Esophagus squamous epithelium (tissue), 5 donors: ENCODE data around the gene CTBP1. TPM values are rescaled to one million over a fixed set of nuclear protein-coding genes. Genes with fewer than 3 reads are reported as not detected.

Experiments
- DNase-seq: peaks from one replicate; lab custom pipeline; 2025; lab: John Stamatoyannopoulos, UW
- H3K27ac ChIP-seq, 4 donors: fragments of 200-600 bp; sonication (generic); one replicate each; pipeline ENCODE4 v1.5.1; 2016 to 2019; ENCODE audit warnings: mild to moderate bottlenecking in 1 of 4
- H3K27me3 ChIP-seq, 4 donors: fragments of 200-600 bp; sonication (generic); 1 replicate in 3 of 4; 2 replicates in 1 of 4; pipeline versions ENCODE4 v1.5.1 to v1.6.0; 2017 to 2021; ENCODE audit warnings: antibody characterized with exemption in 1 of 4
- H3K36me3 ChIP-seq, 3 donors: fragments of 200-600 bp; sonication (generic); one replicate each; pipeline ENCODE4 v1.5.1; 2016 to 2019
- H3K4me1 ChIP-seq, 3 donors: fragments of 200-600 bp; sonication (generic); one replicate each; pipeline ENCODE4 v1.5.1; 2017 to 2019
- H3K4me3 ChIP-seq, 4 donors: fragments of 200-600 bp; sonication (generic); 1 replicate in 3 of 4; 2 replicates in 1 of 4; pipeline ENCODE4 v1.5.1; 2016 to 2019; ENCODE audit warnings: mild to moderate bottlenecking in 2 of 4, moderate library complexity in 1 of 4
- H3K9me3 ChIP-seq, 3 donors: fragments of 200-600 bp; sonication (generic); one replicate each; pipeline ENCODE4 v1.5.1; 2016 to 2019
- POLR2A ChIP-seq, 4 donors: fragments of 450-650 bp; IDR thresholded peaks; one replicate each; pipeline ENCODE4 v1.6.1; 2017; ENCODE audit warnings: antibody characterized with exemption in 4 of 4, mild to moderate bottlenecking in 4 of 4, moderate library complexity in 3 of 4
- WGBS, 2 donors: methylation state at CpG; one replicate each; pipeline ENCODE4 v1.1.5; 2018; 5-methylcytosine and 5-hydroxymethylcytosine counted together
- intact Hi-C: fragments of 100-400 bp; cut with DNase I; formaldehyde crosslinking; loops from one replicate; pipeline ENCODE4 v1.15.0; 2022
- total RNA-seq, 4 donors: library from RNA; depleted of rRNA; stranded (reverse); fragments of >200 nt; gene quantifications; one replicate each; pipeline ENCODE4 v1.1.0, GENCODE V29; 2016
- TF ChIP-seq, protein P1 (sequence below), 6 experiments: fragments of 450-650 bp in 4 of 6; fragments of 200-600 bp in 2 of 6; sonication (generic) in 2 of 6; IDR thresholded peaks; one replicate each; pipeline ENCODE4 v1.5.1; 2016 to 2019; ENCODE audit warnings: antibody characterized with exemption in 6 of 6, mild to moderate bottlenecking in 4 of 6, moderate library complexity in 4 of 6
- donor health status: DM: yes; HTN: yes; CAD: no.

Gene CTBP1
- total RNA-seq, 4 donors from 2014 or later, result 72.2 to 121 (median 113) TPM

DNA sequence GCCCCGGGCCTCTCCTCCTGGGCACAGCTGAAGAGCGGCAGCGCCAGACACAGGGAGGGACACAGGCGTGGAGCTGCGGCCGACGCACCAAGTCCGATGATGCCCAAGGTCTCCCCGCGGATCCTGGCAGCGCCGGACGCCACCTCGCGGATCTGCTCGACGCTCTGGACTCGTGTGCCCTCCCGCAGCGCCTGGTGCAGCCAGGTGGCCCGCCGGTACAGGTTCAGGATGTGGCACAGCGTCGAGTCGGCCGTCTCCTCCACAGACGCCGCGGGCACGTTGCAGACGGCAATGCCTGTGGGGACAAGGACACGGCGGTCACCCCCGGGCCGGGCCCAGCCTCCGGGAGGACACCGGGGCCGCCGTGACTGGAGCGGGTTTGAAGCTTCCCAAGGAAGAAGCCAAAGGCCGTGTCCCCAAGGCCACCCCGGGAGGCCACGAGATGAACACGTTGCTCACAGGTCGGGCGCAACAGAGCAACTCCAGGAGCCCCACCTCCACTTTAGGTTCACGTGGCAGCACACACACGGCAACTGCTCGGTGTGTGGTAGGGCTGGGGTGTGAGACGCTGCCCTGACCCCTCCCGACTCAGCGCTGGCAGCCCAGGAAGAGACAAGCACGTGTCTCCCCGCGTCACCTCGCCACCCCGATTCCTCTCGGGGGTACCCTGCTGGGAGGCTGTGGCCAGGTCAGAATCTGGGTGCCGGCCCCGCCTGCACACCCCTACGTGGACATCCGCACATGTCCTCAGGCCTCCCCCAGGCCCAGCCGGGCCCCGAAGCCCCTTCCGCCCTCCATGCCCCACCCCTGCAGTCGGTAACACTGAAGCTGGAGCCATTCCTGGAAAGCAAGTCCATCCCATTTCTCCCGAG is 23.4 kb downstream of the CTBP1 start:
- DNase-seq, result no peak
- Histone ChIP-seq H3K9me3 (no peaks in the 10 kb centered on the region), H3K36me3 (peaks cover 31 to 97% (median 33%) of the 10 kb centered on the region in 3 donors), H3K4me1 (peaks cover 17 to 56% (median 31%) of the 10 kb centered on the region in 3 donors), H3K27ac (peak overlapping the region in 2 of 4 donors; percentile 6 to 21), H3K4me3 (no peak overlapping the region), H3K27me3 (no peaks in the 10 kb centered on the region)
- intact Hi-C loops, result no loop called here
- 92% methylated on average over 26 of the region's 67 CpGs; no CpG with 5 or more reads in 1 of the 2 donors for WGBS, 2 donors
- TF ChIP-seq POLR2A (IDR thresholded peaks at IDR 0.05), result no peak
- TF ChIP-seq, protein P1, sequence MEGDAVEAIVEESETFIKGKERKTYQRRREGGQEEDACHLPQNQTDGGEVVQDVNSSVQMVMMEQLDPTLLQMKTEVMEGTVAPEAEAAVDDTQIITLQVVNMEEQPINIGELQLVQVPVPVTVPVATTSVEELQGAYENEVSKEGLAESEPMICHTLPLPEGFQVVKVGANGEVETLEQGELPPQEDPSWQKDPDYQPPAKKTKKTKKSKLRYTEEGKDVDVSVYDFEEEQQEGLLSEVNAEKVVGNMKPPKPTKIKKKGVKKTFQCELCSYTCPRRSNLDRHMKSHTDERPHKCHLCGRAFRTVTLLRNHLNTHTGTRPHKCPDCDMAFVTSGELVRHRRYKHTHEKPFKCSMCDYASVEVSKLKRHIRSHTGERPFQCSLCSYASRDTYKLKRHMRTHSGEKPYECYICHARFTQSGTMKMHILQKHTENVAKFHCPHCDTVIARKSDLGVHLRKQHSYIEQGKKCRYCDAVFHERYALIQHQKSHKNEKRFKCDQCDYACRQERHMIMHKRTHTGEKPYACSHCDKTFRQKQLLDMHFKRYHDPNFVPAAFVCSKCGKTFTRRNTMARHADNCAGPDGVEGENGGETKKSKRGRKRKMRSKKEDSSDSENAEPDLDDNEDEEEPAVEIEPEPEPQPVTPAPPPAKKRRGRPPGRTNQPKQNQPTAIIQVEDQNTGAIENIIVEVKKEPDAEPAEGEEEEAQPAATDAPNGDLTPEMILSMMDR (IDR thresholded peaks at IDR 0.05), result no peak

DNA sequence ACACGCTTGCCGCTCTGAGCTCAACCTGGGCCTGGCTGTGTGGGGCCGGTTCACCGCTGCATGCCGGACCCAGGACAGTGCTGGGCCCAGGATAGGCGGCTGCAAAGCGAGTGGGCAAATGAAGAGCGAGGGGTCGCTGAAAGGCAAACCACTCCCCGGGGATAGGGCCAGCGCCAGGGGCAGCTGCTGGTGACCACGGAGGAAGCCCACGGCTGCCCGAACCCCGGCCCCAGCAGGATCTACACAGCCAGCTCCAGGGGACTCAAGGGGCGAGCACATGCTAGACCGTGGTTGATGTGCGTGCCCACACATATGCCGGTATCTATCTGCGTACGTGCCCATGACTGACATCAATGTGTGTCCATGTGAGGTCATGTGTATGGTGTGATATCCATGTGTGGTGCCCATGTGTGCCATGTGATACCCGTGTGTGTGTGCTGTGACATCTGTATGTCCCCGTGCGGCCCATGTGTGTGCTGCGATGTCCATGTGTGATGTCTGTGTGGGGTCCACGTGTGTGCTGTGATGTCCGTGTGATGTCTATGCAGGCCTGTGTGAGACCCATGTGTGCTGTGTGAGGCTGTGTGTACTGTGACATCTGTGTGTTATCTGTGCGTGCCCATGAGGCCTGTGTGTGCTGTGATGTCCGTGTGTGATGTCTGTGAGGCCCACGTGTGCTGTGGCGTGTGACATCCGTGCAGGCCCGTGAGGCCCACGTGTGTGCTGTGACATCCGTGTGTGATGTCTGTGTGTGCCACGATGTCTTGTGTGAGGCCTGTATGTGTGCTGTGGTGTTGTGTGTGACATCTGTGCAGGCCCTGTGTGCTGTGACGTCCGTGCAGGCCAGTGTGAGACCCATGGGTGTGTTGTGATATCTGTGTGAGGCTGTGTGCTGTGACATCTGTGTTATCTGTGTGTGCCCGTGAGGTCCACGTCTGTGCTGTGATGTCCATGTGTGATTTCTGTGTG is 24.8 kb downstream of the CTBP1 start:
- WGBS, 2 donors, result 72 to 91% methylated on average over 23 to 29 of the region's 40 CpGs
- intact Hi-C loops, result no loop called here
- TF ChIP-seq POLR2A (IDR thresholded peaks at IDR 0.05), result no peak
- TF ChIP-seq, protein P1 (IDR thresholded peaks at IDR 0.05), result no peak
- Histone ChIP-seq H3K4me3 (no peak overlapping the region), H3K4me1 (peaks cover 25 to 70% (median 44%) of the 10 kb centered on the region in 3 donors), H3K27ac (peak overlapping the region in 2 of 4 donors; percentile 81 to 83), H3K9me3 (no peaks in the 10 kb centered on the region), H3K27me3 (no peaks in the 10 kb centered on the region), H3K36me3 (peaks cover 25 to 83% (median 31%) of the 10 kb centered on the region in 3 donors)
- DNase-seq, result no peak

DNA sequence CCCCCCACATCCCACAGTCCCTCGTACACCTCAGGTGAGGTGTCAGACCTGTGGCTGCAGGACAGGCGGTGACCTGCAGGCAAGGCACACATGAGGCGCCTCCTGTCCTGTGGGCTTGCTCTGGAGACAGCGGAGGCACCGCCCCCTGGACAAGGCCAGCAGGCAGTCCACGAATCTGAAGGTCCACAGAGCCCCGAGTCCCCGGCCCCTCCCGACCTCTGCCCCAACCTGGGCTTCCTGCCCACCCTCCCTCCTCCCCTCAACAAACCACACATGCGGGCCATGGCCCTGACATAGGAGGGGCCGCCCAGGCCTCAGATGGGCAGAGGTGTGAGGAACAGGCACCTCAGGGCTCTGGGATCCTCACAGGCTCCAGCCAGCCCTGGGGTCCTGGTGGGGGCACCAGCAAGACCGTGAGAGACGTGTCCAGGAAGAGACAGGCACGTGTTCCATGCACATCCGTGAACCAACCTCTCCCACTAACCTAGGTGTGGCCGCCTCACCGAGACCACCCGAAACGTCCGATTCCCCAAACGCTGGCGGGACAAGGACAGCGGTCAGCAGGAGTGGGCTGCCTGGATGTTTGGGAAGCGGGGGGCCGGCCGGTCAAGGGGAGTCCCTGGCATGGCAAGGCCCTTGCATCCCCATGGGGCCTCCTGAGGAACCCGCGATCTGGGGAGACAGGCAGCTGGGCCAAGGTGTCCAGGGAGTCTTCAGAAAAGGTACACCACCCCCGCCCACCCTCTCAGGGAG is 25.8 kb downstream of the CTBP1 start:
- Histone ChIP-seq H3K27me3 (no peaks in the 10 kb centered on the region), H3K36me3 (peaks cover 25 to 73% (median 31%) of the 10 kb centered on the region in 3 donors), H3K4me3 (no peak overlapping the region), H3K27ac (peak overlapping the region in 3 of 4 donors; percentile 52 to 83 (median 81)), H3K9me3 (no peaks in the 10 kb centered on the region), H3K4me1 (peaks cover 27 to 80% (median 52%) of the 10 kb centered on the region in 3 donors)
- DNase-seq, result no peak
- TF ChIP-seq, protein P1 (IDR thresholded peaks at IDR 0.05), result no peak
- TF ChIP-seq POLR2A (IDR thresholded peaks at IDR 0.05), result no peak
- 69% methylated on average over 9 of the region's 29 CpGs; no CpG with 5 or more reads in 1 of the 2 donors for WGBS, 2 donors
- intact Hi-C loops, result no loop called here

DNA sequence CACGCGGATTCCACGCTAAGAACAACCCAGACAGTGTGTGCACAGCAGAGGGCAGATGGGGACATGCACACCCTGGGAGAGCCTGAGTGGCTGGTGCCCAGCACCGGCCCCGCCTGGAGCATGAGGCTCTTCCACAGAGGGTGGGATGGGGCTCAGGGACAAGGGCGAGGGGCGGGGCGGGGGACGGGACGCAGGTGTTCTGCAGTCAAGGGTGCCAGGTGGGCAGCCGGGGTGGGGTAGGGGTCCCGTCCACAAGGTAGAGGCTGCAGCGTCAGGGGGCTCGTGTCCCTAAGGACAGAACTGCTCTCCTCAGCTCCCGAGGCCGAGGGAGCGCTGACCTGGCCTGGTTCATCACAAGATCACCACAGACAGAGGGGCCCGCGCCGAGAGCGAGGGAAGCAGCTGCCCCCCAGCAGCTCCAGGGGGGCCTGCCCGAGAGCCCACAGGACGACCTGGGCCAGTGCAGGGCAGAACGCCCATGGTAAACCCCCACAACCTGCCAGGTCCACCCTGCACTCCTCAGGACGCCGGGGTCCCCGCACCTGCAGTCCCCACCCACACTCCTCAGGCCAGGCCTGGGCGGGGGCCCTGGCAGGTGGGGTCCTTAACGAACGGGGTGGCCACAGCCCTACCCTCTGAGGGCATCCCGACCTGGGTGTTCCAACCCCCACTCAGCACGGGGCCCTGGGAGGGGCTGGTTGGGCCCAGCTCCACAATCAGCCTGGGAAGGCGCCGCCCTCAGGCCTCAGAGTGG is 26.7 kb downstream of the CTBP1 start:
- no peaks in the 10 kb centered on the region for H3K9me3 ChIP-seq
- 50% methylated on average over 2 of the region's 34 CpGs; no CpG with 5 or more reads in 1 of the 2 donors for WGBS, 2 donors

More for the DNA sequence above, 26.7 kb downstream of the CTBP1 start:
- H3K4me3 ChIP-seq, result no peak overlapping the region
- peaks cover 30 to 89% (median 61%) of the 10 kb centered on the region in 3 donors for H3K4me1 ChIP-seq
- DNase-seq, result no peak
- intact Hi-C loops, result no loop called here
- H3K27ac ChIP-seq, result peak overlapping the region in 3 of 4 donors; percentile 52 to 83 (median 81)
- H3K27me3 ChIP-seq, result no peaks in the 10 kb centered on the region
- H3K36me3 ChIP-seq, result peaks cover 20 to 68% (median 27%) of the 10 kb centered on the region in 3 donors
- TF ChIP-seq POLR2A (IDR thresholded peaks at IDR 0.05), result no peak
- TF ChIP-seq, protein P1 (IDR thresholded peaks at IDR 0.05), result no peak
